GM21737 (cell line): ENCODE data around the gene IFT57.
A peak's percentile ranks its signal among the peaks of the same experiment; 100 is the strongest.

Experiments
- ATAC-seq: cut with Tn5 transposase; IDR thresholded peaks from one replicate; pipeline ENCODE4 v1.9.1; 2021; ENCODE audit warnings: mild to moderate bottlenecking, moderate library complexity; ENCODE audit not compliant: unreplicated experiment

IFT57 gene

DNA sequence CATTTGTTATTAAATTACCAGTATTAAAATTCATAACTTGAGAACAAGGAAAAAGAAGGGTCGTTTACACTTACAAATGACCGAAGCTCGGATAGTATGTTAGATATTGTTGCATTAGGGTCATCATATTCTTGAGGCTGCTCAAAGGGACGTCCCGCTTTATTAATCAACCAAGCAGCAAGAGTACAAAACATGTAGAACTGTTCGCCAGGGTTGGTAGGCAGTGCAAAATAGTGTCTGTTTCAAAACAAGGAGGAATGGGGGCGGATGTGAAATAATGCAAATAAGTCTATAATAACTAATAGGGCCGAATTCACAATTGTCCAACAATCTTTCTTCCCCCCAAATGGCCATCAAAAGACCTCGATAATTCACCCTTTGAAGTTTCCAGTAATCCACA, 2.9 kb downstream of the IFT57 start:
- no peak for ATAC-seq

- no peak for ATAC-seq
Measured at GRCh38 chr3:108218811-108219210, 3.4 kb downstream of the IFT57 start.

- ATAC-seq = no peak
Measured at GRCh38 chr3:108215871-108216270, 6.4 kb downstream of the IFT57 start.

GRCh38 chr3:108209579-108209978, 12.6 kb downstream of the IFT57 start:
- ATAC-seq = no peak

GRCh38 chr3:108208831-108209230, 13.4 kb downstream of the IFT57 start:
- ATAC-seq = peak; percentile 93

DNA sequence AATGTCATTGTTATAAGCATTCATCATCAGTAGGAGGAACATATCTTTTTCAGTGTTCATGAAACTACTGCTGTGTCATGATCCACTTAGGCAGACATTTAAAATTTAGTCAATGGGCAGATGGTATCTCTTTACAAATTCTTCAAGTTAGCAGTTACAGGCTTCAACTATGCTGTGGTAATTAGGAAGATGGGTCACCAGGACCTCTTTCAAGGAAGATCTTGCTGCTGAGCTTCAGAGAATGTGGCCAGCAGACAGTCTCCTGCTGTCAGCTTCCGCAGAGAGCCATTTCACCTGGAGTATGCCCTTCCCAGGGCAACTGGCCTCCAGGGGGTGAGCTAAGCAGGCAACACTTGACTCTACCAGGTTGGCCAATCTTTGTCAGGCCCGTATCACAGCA, 19.4 kb downstream of the IFT57 start:
- no peak for ATAC-seq

DNA sequence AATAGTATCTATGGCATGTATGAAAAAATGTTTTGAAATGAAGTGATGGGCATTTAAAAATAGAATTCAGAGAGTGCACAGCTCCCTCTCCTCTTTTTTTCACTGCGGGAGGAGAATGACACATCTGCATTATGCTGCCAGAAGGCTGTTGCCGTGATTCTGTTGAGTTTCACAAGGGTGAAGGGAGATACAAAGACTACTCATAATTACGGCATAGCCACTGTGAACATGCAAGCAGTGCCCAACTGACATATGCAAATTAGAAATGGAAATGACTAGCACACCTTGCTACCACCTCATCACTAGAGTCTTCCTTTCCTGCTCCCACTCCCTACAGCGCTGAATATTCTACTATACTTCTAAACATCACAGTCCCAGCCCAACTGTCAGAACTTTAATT, 20.1 kb downstream of the IFT57 start:
- no peak for ATAC-seq

DNA sequence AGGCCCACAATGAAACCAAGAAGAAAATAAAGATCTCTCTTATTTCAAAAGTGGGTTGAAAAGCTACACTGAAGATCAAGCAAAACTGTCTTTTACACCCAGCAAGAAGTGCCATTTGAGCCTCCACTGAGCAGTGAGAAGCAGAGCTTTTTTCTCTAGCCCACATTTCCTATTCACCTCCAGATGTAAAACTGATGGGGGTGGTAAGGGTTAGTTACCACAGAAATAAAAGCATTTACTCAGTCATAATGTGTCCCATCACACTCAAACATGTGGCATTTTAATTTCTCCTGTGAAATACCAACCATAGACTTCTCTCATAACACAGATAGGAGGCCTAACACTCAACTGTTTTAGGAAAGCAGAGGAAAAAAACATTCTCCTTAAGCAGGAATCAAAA, 21.0 kb downstream of the IFT57 start:
- ATAC-seq = no peak

DNA sequence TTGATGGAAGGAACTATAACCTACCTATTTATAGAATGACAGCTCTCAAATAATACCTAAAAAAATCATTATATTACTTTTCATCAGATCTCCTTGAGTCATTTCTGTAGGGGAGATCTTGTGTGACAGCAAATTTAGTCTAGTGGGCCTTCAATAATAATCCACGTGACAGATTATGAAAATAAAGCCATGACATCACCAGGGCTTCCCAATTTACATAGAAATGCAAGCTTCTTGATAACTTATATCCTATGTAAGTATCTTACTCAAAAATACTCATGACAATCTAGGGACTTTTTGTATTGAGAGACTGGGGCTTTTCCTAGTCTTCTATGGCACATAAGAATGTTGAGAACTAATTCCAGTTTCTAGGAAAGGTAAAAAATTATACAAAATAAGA, 21.6 kb downstream of the IFT57 start:
- ATAC-seq = no peak

DNA sequence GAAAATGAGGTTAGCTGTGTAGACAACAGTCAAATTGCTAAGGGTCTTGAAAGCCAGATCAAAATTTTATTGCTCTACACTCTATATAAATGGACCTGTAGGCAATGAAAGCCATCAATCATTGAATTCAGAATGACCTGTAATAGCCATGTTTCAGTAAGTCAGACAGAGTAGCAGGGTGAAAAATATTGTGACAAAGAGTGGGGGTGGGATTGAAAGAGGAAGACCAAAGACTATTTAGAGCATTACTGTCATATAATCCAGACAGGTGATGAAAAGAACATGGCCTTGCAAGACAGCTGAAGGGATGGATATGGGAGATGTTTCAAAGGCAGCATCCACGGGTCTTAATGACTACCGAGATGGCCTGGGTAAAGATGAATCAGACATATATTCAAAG, 22.2 kb downstream of the IFT57 start:
- no peak for ATAC-seq

DNA sequence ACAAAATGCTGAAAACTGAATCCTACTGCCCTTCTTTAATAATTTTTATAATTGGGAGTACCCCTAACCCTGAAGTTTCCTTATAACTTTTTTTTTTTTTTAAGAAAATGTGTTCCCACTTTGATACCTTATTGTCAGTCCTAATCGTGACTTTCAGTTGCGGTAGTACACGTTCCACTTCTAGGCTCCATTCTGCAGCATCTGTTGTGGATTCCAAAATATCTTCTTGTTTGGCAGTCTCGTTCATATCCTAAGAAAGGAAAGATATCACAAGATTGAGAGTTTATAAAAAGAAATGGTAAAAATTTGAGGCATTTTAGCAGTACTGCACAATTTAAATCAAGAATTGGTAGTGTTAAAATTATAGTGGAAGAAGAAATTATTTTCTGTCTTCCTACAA, 30.8 kb downstream of the IFT57 start:
- ATAC-seq = no peak

GRCh38 chr3:108190346-108190745, 31.9 kb downstream of the IFT57 start:
- ATAC-seq = no peak

- ATAC-seq = no peak
Measured at GRCh38 chr3:108189440-108189839, 32.8 kb downstream of the IFT57 start.

DNA sequence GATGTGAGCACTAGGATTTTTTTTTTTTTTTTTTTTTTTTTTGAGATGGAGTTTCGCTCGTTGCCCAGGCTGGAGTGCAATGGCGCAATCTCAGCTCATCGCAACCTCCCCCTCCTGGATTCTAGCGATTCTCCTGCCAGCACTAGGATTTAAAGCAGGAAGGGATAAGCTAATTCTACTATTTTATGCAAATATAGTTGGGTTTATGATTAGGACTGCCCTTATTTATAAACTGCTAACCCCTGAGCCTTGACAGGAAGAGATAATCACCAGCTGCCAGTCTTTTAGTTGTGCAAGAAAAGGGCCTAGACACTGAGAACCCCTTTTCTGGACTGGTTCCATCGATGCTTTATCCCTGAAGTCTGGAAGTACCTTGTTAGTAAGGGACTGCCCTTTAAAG, 36.7 kb downstream of the IFT57 start:
- ATAC-seq = no peak

- ATAC-seq = no peak
Measured at GRCh38 chr3:108184824-108185223, 37.4 kb downstream of the IFT57 start.

- no peak for ATAC-seq
Measured at GRCh38 chr3:108183971-108184370, 38.3 kb downstream of the IFT57 start.

DNA sequence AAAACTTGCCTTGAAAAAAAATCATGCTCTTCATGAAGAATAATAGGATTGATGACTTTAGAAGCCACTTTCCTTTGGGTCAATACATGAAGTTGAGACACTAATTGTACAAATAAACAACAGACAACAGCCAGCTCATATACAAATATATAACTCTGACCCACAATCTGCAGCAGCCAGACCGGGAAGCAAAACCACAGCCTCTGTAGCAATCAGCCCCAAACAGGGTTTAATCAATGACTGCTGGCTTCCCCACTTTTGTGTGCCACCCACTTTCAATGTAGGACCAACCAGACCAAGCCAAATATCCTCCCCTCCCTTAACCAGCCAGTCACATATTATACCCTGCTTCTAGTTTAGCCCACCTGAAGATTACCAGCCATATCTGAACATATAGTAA, 39.0 kb downstream of the IFT57 start:
- ATAC-seq = no peak

DNA sequence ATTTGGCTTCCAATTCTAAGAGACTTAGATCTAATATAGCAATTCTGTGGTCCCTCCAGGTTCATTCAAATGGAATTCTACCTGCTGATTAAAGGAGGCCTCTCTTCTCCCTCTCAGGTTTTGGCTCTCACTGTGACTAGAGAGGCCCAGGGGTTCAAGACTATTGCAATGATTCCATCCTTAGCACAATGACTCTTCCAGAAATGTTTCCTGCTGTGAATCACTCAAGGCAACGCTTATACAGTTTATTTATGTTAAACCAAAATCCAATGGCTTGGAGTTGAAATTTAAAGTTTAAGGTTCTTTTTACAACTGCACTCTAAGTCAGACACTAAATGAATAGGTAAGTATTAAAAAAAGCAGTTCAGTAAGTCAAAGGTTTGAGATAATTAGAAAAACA, 39.9 kb downstream of the IFT57 start:
- ATAC-seq = no peak

DNA sequence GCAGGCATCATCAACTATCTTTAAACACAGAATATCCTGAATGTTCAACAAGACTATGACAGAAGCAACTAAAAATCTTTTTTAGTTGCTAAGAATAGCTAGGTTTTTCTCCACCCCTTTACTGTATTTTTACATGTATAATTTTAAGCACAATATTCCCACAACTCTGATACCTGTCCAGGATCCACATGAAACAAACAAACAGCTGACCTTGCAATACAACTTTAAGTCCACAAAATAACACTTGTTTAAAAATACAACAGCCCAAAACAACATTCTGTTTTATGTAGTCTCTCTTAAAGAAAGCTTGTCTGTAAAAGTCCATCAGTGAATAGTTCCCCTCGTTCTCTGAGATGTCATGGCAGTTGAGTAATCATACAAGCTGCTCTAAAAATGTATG, 41.1 kb downstream of the IFT57 start:
- ATAC-seq = no peak

GRCh38 chr3:108180194-108180593, 42.0 kb downstream of the IFT57 start:
- ATAC-seq = no peak

DNA sequence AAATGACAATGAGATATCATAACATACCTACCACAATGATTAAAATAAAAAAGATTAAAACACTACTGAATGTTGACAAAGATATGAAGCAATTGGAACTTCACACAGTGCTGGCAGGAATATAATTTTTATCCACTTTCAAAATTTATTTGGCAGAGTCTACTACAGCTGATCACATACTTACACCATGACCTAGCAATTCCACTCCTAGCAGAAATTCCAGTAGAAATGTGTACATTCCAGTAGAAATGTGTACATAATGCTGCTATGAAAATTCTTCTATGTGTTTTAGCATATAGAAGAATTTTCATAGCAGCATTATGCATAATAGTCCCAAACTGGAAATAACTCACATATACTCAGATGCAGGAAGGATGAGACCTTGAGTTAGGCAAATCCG, 43.5 kb downstream of the IFT57 start:
- ATAC-seq = no peak

DNA sequence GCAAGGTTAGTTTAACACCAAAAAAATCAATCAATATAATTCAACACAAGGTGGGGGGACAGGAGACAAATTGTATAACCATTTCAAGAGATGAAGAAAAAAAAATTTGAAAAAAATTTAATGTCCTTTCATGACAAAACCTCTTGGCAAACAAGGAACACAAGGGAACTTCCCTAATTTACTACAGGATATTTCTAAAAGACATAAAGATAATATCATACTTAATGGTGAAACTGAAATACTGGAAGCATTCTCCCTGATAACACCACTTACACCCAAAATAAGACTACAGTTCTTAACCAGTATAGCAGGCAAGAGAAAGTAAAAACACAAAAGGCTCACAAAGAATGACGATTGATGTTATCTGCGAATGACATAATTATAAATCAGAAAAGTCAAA, 44.7 kb downstream of the IFT57 start:
- no peak for ATAC-seq

DNA sequence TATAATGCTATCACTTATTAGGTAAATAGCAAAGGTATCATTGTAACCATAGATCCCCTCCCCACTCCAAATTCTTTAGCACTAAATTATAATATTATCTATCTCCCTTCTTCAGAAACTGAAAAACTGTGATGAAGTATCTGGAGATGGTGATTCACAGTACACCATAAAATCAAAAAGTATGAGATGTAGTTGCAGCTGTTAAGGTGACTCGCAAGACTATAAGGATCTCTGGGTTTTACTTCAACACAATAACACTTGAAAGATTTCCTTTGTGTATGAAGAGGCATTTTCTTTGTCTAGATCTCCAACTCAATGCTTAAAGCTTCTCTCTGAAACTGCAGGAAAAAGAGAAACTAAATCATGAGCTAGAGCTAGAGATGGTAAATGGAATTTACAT, 46.9 kb downstream of the IFT57 start:
- no peak for ATAC-seq

- no peak for ATAC-seq
Measured at GRCh38 chr3:108171106-108171505, 51.1 kb downstream of the IFT57 start.
